Measurements from ENCODE around the gene C17orf58.
"Not testable (repeated sequence)": the region's sequence is repeated elsewhere in the genome, so short reads cannot be mapped to it uniquely, and the experiment has no call there.

The C17orf58 gene

DNA sequence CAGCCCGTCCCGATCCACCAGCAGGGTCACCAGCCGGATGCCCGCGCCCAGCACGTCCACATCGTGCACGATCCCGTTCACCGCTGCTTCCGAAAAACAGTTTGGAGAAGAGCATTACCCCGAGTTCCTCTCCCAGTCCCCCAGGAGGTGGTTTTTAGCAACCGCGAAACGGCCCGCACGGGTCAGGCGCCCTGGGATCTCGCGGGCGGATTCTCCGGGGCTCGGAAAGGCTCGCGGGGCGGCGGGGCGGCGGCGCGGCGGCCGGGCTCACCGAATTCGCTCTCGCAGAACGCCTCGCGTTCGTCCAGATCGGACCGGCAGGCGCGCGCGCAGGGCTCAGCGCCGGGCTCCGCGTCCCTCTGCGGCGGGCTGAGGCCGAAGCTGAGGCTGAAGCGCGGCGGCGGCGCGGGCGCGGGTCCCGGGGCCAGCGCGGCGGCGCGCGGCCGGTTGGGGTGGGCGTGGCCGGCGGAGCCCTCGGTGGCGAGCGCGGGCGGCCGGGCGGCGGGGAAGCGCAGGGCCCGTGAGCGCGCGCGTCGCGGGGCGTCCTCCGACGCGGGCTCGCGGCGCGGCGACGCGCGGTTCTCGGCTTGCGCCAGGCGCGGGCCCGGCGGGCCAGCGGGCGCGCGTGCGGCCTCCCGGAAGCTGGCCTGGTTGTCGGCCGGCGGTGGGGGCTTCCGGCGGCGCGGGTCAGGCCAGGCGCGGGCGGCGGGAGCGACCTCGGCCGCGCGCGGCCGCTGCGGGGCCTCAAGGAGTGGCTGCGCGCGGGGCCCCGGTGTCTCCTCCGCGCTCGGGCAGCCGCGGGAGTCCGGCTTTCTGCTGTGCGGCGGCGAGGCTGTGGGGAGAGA, 2.9 kb downstream of the C17orf58 start:
- H3K4me3 ChIP-seq (replicated peaks in 1 of 2; ENCODE audit: low read depth in 2 of 2, low read length in 2 of 2), result peak overlapping the region; percentile 68 to 73
- TF ChIP-seq, protein P1, sequence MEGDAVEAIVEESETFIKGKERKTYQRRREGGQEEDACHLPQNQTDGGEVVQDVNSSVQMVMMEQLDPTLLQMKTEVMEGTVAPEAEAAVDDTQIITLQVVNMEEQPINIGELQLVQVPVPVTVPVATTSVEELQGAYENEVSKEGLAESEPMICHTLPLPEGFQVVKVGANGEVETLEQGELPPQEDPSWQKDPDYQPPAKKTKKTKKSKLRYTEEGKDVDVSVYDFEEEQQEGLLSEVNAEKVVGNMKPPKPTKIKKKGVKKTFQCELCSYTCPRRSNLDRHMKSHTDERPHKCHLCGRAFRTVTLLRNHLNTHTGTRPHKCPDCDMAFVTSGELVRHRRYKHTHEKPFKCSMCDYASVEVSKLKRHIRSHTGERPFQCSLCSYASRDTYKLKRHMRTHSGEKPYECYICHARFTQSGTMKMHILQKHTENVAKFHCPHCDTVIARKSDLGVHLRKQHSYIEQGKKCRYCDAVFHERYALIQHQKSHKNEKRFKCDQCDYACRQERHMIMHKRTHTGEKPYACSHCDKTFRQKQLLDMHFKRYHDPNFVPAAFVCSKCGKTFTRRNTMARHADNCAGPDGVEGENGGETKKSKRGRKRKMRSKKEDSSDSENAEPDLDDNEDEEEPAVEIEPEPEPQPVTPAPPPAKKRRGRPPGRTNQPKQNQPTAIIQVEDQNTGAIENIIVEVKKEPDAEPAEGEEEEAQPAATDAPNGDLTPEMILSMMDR (IDR thresholded peaks at IDR 0.05; ENCODE audit: low read depth, low read length), result peak; percentile 22
- peak; percentile 75 to 89 for DNase-seq (ENCODE audit: low read depth in 2 of 2)

DNA sequence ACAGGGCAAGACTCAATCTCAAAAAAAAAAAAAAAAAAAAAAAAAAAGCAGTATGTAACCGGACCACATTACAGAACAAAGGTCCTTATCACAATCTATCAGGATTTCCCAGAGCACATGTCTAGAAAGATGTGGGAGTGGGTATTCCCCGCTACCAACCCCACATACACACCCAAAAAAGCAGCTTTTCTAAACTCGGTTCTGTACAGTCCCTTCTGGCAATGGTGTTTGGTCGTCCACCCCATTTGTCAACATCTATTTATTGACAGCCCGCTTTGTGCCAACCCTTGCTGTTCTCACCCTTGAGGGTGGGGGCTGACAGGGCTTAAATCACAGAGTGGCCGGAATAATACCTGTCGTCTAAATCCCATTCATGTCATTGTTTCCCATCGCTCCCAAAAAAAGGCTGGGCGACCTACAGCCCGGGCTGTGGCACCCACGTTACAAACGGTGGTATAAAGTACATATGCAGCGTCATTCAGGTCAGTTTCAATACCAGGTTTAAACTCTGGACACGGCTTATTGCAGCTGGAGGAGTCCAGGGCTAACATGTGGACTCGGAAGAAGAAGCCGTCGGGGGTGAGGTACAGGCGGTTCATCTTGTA, 3.6 kb downstream of the C17orf58 start:
- TF ChIP-seq, protein P1 (IDR thresholded peaks at IDR 0.05; ENCODE audit: low read depth, low read length), result no peak
- peak overlapping the region; percentile 62 to 73 for H3K4me3 ChIP-seq (replicated peaks in 1 of 2; ENCODE audit: low read depth in 2 of 2, low read length in 2 of 2)
- no peak for DNase-seq (ENCODE audit: low read depth in 2 of 2)

DNA sequence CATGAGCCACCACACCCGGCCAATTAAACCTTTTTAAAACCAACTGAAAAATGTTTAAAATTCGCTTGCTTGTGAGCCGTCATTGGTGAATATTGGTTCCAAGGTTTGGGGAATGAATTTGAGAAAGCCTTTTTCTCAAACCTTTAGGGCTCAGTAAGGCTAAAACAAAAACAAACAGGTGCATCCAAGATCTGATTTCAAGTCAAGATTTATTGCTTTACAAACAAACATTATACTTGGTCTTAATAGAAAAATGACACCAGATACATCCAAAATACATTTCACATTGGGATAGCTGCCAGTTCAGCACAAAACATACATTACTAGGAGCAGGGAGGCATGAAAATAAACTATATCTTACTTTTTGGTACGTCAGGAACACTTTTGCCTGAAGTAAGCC, 5.4 kb downstream of the C17orf58 start:
- TF ChIP-seq, protein P1 (IDR thresholded peaks at IDR 0.05; ENCODE audit: low read depth, low read length), result no peak
- H3K4me3 ChIP-seq (replicated peaks in 1 of 2; ENCODE audit: low read depth in 2 of 2, low read length in 2 of 2), result no peak overlapping the region
- DNase-seq (ENCODE audit: low read depth in 2 of 2), result no peak

DNA sequence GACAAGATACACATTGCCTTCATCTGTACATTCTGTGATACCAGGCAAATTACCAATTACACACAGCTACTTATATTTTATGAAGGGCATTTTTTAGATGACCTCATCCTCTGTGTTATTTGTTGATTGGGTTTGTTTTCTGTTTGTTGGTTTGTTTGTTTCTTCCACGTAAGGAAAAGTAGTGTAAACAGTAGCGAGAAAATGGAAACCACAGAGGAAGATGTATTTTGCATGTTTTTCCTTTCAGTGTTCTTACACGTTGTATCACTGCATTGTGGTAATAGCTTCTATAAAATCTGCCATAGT, 12.9 kb downstream of the C17orf58 start:
- no peak overlapping the region for H3K4me3 ChIP-seq (replicated peaks in 1 of 2; ENCODE audit: low read depth in 2 of 2, low read length in 2 of 2)
- TF ChIP-seq, protein P1 (IDR thresholded peaks at IDR 0.05; ENCODE audit: low read depth, low read length), result no peak
- DNase-seq (ENCODE audit: low read depth in 2 of 2), result no peak

DNA sequence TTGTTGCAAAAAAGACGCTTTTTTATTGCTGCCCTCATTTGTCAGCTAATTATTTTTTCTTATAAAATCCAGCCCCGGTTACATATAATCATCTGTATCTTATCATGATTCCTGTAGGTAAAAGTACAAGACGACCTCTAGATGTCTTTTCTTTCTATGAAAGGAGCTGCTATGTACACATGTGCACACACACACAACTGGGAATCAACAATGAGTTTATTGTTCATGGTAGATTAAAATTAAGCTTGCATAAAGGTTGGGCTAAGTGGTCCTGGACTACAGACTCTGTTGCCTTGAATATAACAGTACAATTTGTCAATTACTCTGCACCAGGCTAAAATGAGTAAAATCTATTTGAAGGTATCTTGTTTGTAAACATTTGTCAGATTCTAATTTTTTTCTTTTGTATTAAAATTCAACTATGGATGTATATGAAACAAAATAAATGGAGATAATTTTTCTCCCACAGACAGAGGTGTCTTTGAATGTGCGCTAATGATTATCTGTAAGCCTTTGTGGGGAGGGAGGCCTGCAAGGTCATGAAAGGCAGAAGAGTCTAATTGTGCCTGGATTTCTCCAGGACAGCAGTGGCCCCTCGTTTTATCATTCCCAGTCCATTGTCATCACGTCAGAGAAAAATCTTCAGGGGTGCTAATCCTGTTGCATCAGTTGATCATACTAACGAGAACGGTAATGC, 13.4 kb downstream of the C17orf58 start:
- TF ChIP-seq, protein P1 (IDR thresholded peaks at IDR 0.05; ENCODE audit: low read depth, low read length), result no peak
- DNase-seq (ENCODE audit: low read depth in 2 of 2), result no peak
- H3K4me3 ChIP-seq (replicated peaks in 1 of 2; ENCODE audit: low read depth in 2 of 2, low read length in 2 of 2), result no peak overlapping the region

DNA sequence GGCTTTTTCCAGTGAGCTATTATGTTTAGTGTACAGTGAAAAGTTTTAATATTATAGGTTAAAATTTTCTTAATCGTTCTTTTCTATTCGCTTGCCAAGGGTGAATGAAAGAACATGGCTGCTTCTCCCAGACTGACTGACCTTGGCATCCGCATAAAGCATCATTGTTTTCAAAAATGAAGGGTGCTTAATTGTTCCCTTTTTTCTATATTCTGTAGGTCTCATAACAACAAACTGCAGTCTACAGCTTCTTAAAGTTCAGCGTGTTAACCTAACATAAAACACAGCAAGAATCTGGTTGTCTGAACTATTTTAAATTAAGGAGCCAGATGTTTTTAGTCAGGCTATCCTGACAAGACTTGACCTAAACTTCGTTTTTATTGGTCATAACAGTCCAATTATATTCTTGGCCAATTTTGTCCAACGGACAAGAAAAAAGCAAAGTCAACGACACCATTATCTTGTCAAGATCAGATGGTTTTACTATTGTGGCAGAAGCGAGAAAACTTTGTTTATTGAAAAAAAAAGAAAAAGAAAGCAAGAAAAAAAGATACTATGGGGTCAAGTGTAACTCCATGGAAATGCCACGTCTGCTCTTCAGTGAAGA, 14.1 kb downstream of the C17orf58 start:
- DNase-seq (ENCODE audit: low read depth in 2 of 2), result peak in 1 of 2 donors; percentile 4
- TF ChIP-seq, protein P1 (IDR thresholded peaks at IDR 0.05; ENCODE audit: low read depth, low read length), result no peak
- H3K4me3 ChIP-seq (replicated peaks in 1 of 2; ENCODE audit: low read depth in 2 of 2, low read length in 2 of 2), result no peak overlapping the region

DNA sequence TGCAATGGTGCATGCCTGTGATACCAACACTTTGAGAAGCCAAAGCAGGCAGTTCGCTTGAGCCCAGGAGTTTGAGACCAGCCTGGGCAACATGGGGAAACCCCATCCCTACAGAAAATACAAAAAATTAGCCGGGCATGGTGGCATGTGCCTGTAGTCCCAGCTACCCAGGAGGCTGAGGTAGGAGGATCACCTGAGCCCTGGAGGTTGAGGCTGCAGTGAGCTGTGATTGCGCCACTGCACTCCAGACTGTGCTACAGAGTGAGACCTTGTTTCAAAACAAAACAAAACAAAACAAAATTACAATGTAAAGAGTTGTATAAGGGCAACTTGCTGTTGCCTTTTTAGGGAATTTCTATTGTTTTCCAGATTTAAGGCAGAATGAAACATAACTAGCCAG, 15.4 kb downstream of the C17orf58 start:
- not testable (repeated sequence) for H3K4me3 ChIP-seq (replicated peaks in 1 of 2; ENCODE audit: low read depth in 2 of 2, low read length in 2 of 2); DNase-seq (ENCODE audit: low read depth in 2 of 2)
